Suppressor macrophage treated with lipopolysaccharide for 4 hours (primary cell): ENCODE measurements around the gene MAML3.
A peak's percentile ranks its signal among the peaks of the same experiment; 100 is the strongest.

Experiments used
- DNase-seq: peaks from one replicate; pipeline ENCODE4 v3.0.0-alpha.2; 2020

Gene MAML3

DNA sequence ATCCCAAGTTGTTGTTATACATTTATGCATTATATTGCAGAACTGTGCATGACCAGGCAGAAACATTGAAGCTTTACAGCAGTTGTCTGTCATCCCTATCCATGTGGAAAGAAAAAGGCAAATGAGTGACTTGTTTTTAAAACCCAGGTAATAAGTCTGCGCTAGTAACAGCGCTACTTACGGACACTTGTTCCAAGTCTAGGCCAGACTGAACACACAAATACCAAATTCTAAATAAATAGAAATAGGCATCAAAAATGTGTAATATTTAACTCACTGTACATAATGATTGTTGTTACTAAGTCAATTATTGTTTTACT, 548 bp upstream of the MAML3 start:
- DNase-seq = no peak

- DNase-seq = no peak
Measured at GRCh38 chr4:140153419-140153717, 616 bp downstream of the MAML3 start.

- DNase-seq = peak; percentile 39
Measured at GRCh38 chr4:140152751-140153418, 1.1 kb downstream of the MAML3 start.

GRCh38 chr4:140152013-140152703, 1.8 kb downstream of the MAML3 start:
- DNase-seq = no peak

DNA sequence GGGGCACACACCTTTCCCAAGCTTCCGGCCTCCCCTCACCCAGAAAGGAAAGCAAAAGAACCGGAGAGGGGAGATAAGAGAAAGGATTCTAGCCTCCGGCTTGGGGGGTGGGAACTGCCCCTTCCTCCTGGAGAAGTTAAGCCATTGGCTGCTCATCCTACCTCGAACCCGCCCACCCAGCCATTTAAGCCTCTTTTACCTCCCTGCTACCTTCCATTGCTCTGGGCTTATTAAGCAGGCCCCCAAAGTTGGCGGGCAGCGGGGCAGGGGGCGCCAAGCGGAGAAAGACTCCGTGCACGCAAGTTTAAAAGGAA, 2.3 kb downstream of the MAML3 start:
- DNase-seq = peak; percentile 61

DNA sequence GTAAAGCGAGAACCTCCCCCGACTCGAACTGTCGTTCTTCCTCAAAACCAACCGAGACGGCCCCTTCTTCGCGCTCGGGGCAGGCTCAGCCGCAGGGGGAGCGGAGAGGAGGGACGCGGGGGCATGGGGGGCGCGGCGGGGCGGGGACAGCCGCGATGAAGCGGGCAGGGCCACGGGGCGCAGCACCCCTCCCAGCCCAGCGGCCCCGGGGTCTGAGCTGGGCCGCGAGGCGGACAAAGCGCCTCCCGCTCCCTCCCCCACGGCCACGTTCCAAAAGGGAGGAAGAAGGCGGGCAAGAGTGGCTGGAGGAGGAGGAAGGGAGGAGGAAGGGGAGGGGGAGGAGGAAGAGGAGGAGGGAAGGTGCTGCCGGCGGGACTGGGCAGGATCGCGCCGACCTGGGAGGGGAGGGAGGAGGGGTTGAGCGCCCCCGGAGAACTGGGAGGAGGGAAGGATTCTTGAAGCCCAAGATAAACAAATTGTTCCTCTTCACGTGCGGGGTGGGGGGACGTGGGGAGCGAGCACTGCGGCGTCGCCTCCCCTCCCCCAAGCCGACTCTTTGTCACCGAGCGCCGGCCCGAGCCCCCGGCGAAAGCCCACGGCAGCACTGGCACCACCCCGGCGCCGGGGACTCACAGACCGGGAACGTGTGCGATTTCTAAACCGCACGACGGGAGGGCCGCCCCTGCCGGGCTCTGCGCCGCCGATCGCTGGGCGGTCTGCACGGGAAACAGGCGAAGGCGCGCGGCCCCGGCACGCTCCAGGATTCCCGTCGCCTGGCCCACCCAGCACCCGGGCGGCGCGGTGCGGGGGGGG, 2.9 kb downstream of the MAML3 start:
- peak; percentile 88 for DNase-seq

DNA sequence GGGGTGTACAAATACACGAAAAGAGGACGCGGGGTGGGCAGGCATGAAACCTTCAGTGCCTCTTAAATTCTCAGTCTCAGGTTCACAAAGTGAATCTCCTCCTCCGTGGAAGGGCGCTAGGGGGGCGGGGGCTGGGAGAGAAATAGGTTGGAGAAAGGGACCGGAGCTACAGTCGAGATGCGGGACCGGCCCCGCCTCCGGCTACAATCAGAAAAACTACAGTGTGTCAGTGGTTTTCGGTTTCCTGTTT, 3.4 kb downstream of the MAML3 start:
- DNase-seq = no peak

GRCh38 chr4:140149846-140150635, 3.9 kb downstream of the MAML3 start:
- DNase-seq = peak; percentile 37

GRCh38 chr4:140144050-140144449, 9.9 kb downstream of the MAML3 start:
- DNase-seq = no peak

DNA sequence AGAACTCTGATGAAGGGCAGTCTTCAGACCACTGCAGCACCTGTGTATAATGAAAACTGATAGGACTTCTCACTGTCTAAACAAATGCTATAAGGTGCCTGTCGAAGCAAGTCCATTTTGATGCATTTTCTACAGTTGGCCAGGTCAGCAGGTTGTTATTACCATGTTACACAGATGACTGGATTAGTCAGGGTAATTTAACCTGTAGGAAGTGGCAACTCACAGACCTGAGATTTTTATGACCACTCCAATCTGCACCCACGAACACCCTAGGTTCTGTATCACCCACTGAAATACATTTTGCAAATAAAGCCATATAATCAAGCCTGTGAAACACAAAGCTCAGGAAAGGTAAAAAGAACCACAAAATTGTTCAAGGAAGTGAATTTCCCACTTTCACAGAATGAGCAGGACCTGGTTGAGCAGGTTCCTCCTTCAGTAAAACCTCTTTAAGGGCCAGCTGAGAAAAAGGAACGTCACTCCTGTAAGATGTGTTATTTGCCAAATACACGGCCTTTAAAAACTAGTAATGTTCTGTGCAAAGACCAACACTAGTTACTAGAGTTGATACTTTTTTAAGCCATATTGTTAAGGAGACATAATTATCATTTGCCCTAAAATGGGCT, 12.7 kb downstream of the MAML3 start:
- DNase-seq = no peak

DNA sequence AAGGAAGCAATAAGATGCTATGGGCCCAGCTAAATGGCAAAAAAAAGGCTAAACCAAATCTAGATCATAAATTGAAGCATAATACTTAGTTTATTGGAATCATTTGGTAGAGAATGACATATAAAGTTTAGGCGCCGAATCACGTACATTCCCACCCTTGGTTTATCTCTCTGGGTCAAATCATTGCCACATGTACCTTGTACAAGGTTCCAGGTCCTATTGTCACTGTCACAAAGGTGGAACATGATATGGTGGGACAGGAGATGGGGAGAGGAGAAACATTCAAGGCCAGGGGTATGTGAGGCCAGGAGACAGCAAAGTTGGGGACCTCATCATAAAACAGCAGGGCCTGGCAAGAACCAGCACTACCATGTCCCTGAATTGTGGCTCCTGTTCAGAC, 13.4 kb downstream of the MAML3 start:
- no peak for DNase-seq

DNA sequence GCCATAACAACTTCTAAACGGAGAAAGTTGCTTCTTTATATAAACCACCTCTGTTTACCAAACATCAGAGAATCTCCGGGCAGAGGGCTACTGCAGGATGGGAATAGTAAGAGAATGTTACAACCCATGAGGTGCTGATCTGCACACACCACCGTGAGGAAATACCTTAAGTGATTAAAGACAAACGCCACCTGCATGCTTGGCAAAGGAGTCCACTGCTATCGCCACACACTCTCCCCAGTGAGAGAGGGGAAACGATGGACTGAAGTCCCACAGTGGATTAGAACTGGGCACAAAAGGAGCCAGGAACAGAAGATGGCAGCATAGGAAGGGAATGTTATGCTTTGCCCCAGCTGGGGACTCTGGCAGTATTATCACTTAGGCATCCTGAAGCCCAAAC, 15.6 kb downstream of the MAML3 start:
- no peak for DNase-seq

DNA sequence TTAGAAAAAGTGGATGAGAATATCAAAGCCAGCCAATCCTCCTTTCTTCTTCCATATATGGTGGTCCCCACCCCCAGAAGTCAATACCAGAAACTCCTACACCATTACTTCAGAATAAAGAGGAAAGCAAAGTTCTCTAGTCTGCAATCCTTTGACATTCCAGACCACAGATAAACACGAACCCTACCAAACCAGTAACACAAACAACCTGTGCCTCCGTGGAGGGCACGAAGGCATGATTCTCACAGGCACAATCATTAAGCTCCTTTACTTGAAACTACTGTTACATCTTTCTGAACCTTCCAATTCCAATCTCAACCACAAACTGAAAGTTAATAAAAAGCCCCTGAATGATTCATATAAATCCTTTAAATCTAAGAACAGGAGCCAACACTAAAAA, 16.3 kb downstream of the MAML3 start:
- DNase-seq = no peak

DNA sequence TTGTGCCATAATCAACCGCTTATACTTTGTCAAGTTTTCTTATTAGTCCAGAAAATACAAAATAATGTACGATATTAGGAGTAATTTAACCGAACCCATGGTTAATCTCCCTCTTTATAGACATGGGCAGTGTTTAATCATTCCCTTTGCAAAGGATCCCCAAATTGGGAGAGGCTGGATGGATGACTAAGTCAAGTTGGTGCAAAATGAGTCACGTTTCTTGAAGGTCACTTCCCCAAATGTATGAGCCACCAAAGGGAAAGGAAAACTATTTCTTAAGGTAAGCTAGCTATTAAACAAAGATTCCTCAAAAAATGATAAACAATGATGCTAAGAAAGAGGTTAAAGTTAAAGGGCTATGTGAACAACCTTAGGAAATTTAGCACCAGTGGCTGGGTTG, 17.5 kb downstream of the MAML3 start:
- peak; percentile 86 for DNase-seq

DNA sequence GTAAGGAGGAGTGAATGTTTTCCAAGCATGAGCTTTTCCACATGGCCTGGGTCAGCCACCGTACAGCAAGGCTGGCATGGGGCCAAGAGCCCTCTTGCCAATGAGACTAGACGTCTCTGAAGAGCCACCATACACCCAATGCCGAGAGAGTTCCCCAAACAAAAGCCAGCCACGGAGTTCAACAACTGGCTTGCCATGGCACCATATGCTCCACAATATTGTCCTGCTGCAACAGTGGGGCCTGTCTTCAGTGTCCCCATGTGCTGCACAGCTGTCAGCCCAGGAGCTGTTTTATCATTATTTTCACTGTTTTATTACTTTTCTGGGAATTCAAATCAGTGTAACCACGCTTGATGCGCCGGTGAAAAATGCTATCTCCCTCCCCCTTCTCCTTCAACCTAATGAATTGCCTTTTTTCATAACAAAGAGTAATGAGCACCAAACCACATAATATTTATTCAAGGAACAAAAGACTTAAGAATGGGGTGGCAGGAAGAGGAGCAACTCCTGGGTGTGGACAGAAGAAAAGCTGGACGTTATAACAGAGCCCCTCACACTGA, 18.4 kb downstream of the MAML3 start:
- DNase-seq = no peak

GRCh38 chr4:140134746-140135425, 19.1 kb downstream of the MAML3 start:
- DNase-seq = no peak

GRCh38 chr4:140133576-140133975, 20.4 kb downstream of the MAML3 start:
- DNase-seq = no peak

DNA sequence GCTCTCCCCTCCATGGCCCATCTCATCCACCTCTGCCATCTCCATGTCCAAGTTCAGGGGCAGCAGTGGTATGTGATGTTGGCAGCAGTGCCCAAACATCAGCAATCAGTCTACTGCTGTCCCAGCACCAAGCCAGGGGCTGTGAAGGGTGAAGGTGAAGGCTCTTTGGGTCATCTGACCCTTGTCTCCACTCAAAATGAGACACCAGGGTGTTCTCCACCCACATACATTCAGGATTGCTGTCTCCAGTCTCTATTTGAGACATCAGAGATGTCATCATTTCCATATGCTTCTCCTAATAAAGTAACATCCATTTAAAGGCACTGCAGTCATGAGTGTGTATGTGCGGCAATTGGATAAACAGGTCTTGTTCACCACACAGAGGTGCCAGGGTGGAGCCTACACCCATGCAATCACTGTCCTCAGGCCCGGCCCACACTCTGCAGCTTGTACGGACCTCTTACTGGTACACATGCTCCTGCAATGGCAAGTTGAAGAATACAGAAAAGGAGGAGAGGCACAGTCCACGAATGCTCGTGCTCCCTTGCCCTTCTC, 22.2 kb downstream of the MAML3 start:
- DNase-seq = peak; percentile 28

DNA sequence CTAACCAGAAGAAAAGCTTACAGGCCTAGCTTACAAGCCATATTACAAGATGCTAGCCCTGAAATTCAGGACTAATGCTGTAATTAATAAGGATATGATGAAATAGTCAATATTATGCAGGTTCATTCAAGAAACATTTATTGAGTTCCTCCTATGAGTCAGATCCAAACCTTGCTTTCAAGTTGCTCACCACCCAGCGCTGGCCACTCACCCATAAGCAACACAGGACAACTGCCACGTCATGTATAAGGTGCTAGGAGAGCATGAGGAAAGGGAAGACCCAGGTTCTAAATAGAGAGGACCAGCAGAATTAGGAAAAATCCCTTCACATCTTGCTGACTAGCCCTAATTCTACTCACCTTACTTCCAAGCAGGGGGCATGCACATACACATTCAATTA, 23.3 kb downstream of the MAML3 start:
- DNase-seq = peak; percentile 55

- no peak for DNase-seq
Measured at GRCh38 chr4:140127422-140127821, 26.6 kb downstream of the MAML3 start.

DNA sequence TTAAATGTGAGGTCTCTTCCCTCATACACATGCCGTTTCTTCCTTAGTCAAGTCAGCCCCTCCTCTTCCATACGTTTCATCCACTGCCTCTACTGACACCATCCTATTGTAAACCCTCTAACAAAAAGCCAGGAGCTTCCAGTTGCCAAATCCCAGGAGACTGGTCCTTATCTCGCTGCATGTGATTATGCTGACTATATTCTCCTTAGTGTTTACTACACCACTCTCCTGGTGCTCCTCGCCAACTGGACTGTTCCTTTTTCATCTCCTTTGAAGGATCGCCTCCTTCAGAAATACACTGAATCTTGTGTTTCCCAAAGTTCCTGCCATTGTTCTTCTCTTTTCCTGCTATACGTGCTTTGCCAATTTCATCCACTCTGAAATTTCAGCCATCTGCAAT, 27.7 kb downstream of the MAML3 start:
- DNase-seq = no peak

- no peak for DNase-seq
Measured at GRCh38 chr4:140125374-140125773, 28.6 kb downstream of the MAML3 start.
